Trophoblast cell (in vitro differentiated cells and primary cell): ENCODE results near the gene ITLN2.
"Not testable (repeated sequence)": the region's sequence is repeated elsewhere in the genome, so short reads cannot be mapped to it uniquely, and the experiment has no call there.

Experiments used
- DNase-seq, 2 donors: peaks; one replicate each; pipeline ENCODE4 v3.0.0-alpha.2; 2016
- H2AFZ ChIP-seq: 2 replicates; pipeline ENCODE4 v1.6.1; 2013; ENCODE audit warnings: low read length, moderate library complexity, mild to moderate bottlenecking; ENCODE audit not compliant: insufficient read depth, poor library complexity
- H2AK5ac ChIP-seq: 2 replicates; pipeline ENCODE4 v1.6.1; 2013; ENCODE audit warnings: mild to moderate bottlenecking, low read length
- H2BK120ac ChIP-seq: 2 replicates; pipeline ENCODE4 v1.6.1; 2013; ENCODE audit warnings: low read length, mild to moderate bottlenecking, moderate library complexity; ENCODE audit not compliant: insufficient read depth, poor library complexity
- H2BK12ac ChIP-seq: 2 replicates; pipeline ENCODE4 v1.6.1; 2013; ENCODE audit warnings: mild to moderate bottlenecking, low read length, moderate library complexity
- H2BK5ac ChIP-seq: 2 replicates; pipeline ENCODE4 v1.6.1; 2013; ENCODE audit warnings: low read length, low read depth, moderate library complexity, mild to moderate bottlenecking; ENCODE audit not compliant: poor library complexity
- H3K14ac ChIP-seq: 2 replicates; pipeline ENCODE4 v1.6.1; 2013; ENCODE audit warnings: mild to moderate bottlenecking, low read length
- H3K18ac ChIP-seq: 2 replicates; pipeline ENCODE4 v1.6.1; 2013; ENCODE audit warnings: mild to moderate bottlenecking, low read length
- H3K23ac ChIP-seq: 2 replicates; pipeline ENCODE4 v1.6.1; 2013; ENCODE audit warnings: low read length
- H3K27ac ChIP-seq: 2 replicates; pipeline ENCODE4 v1.5.1; 2013; ENCODE audit warnings: low read depth, mild to moderate bottlenecking, inconsistent platforms, low read length, moderate library complexity
- H3K27me3 ChIP-seq: 2 replicates; pipeline ENCODE4 v1.6.1; 2013; ENCODE audit warnings: inconsistent platforms, mild to moderate bottlenecking, low read length, moderate library complexity; ENCODE audit not compliant: insufficient read depth
- H3K36me3 ChIP-seq, 2 experiments: 1 replicate in 1 of 2; 2 replicates in 1 of 2; pipeline ENCODE4 v1.6.1; 2013; ENCODE audit warnings: low read length in 2 of 2, mild to moderate bottlenecking in 2 of 2, moderate library complexity in 1 of 2; ENCODE audit not compliant: insufficient read depth in 2 of 2, control insufficient read depth in 1 of 2
- H3K4ac ChIP-seq: 2 replicates; pipeline ENCODE4 v1.6.1; 2013; ENCODE audit warnings: low read depth, mild to moderate bottlenecking, low read length, moderate library complexity
- H3K4me1 ChIP-seq, 2 experiments: 1 replicate in 1 of 2; 2 replicates in 1 of 2; pipeline ENCODE4 v1.6.1; 2013; ENCODE audit warnings: low read length in 2 of 2, mild to moderate bottlenecking in 2 of 2, moderate library complexity in 1 of 2; ENCODE audit not compliant: insufficient read depth in 2 of 2, control insufficient read depth in 1 of 2
- H3K4me2 ChIP-seq: 2 replicates; pipeline ENCODE4 v1.6.1; 2013; ENCODE audit warnings: inconsistent platforms, mild to moderate bottlenecking, low read length, moderate library complexity
- H3K4me3 ChIP-seq: 2 replicates; pipeline ENCODE4 v1.5.1; 2013; ENCODE audit warnings: mild to moderate bottlenecking, low read depth, low read length, inconsistent platforms
- H3K79me1 ChIP-seq: one replicate; pipeline ENCODE4 v1.6.1; 2013; ENCODE audit warnings: low read length
- H3K79me2 ChIP-seq: 2 replicates; pipeline ENCODE4 v1.6.1; 2013; ENCODE audit warnings: low read length, mild to moderate bottlenecking; ENCODE audit not compliant: control insufficient read depth, insufficient read depth, poor library complexity
- H3K9ac ChIP-seq: 2 replicates; pipeline ENCODE4 v1.6.1; 2013; ENCODE audit warnings: mild to moderate bottlenecking, low read length
- H3K9me3 ChIP-seq: 2 replicates; pipeline ENCODE4 v1.6.1; 2013; ENCODE audit warnings: low read depth, mild to moderate bottlenecking, control low read depth, inconsistent platforms, low read length; ENCODE audit not compliant: insufficient read depth
- H4K12ac ChIP-seq: 2 replicates; pipeline ENCODE4 v1.6.1; 2013; ENCODE audit warnings: low read depth, mild to moderate bottlenecking, low read length, moderate library complexity
- H4K8ac ChIP-seq: 2 replicates; pipeline ENCODE4 v1.6.1; 2013; ENCODE audit warnings: low read depth, mild to moderate bottlenecking, low read length, moderate library complexity
- H4K91ac ChIP-seq: one replicate; pipeline ENCODE4 v1.6.1; 2013; ENCODE audit warnings: low read depth, mild to moderate bottlenecking, low read length, moderate library complexity
- WGBS: extraction: QIAGEN DNeasy Blood & Tissue Kit; methylation state at CpG from one replicate; pipeline ENCODE4 v1.1.7; 2013; ENCODE audit warnings: missing lambda C conversion rate; ENCODE audit not compliant: insufficient read length, insufficient coverage; ENCODE audit errors: extremely low coverage; 5-methylcytosine and 5-hydroxymethylcytosine counted together

Gene ITLN2

DNA sequence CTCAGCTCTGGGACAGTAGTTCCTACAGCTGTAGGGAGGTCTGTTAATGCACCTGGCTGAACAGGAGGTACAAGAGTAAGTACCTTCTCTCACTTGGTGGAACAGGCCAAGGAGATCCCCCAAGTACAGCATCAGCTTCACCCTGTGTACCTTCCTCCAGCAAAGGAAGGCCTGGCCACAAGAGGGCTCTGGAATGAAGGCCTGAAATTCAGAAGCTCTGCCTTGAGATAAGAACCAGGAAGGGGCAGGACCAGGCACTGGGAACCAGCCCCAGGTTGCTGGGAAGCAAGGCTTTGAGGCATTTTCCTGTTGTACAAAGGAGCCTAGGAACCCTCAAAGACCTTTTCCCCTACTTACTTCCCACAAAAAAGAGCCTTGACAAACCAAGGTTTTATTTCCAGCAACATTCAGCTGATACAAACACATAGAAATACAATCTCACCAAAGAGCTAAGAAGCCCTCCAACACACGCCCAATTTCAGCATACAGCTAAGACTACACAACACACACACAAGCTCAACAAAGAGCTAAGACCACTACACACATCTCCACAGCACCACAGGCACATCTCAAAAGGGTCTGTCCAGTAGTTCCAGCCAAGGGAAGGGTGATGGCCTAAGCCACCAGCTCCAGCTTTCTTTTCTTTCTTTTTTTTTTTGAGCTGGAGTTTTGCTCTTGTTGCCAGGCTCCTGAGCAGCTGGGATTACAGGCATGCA, 42.9 kb upstream of the ITLN2 start:
- no peak overlapping the region for H2BK5ac ChIP-seq
- H3K4me2 ChIP-seq: no peak overlapping the region
- WGBS: no CpG with 5 or more reads among the region's 1 CpG
- no peak overlapping the region for H3K9ac ChIP-seq
- no peak overlapping the region for H3K23ac ChIP-seq
- H4K8ac ChIP-seq: no peak overlapping the region
- no peaks in the 10 kb centered on the region for H3K79me1 ChIP-seq
- no peak overlapping the region for H3K4ac ChIP-seq
- no peak overlapping the region for H3K14ac ChIP-seq
- no peak overlapping the region for H3K18ac ChIP-seq
- H2AK5ac ChIP-seq: no peak overlapping the region
- H4K91ac ChIP-seq: no peak overlapping the region
- H4K12ac ChIP-seq: no peak overlapping the region
- H2BK120ac ChIP-seq: no peak overlapping the region
- no peak overlapping the region for H3K4me3 ChIP-seq
- H3K27me3 ChIP-seq: no peaks in the 10 kb centered on the region
- H2AFZ ChIP-seq: no peak overlapping the region
- no peaks in the 10 kb centered on the region for H3K79me2 ChIP-seq
- peak overlapping the region; percentile 55 for H3K27ac ChIP-seq
- H3K4me1 ChIP-seq: peaks cover 5 to 7% of the 10 kb centered on the region in 2 experiments
- H3K36me3 ChIP-seq: peaks cover 37 to 49% of the 10 kb centered on the region in 2 experiments
- no peaks in the 10 kb centered on the region for H3K9me3 ChIP-seq
- DNase-seq: peak; percentile 69
- H2BK12ac ChIP-seq: peak overlapping the region; percentile 10

DNA sequence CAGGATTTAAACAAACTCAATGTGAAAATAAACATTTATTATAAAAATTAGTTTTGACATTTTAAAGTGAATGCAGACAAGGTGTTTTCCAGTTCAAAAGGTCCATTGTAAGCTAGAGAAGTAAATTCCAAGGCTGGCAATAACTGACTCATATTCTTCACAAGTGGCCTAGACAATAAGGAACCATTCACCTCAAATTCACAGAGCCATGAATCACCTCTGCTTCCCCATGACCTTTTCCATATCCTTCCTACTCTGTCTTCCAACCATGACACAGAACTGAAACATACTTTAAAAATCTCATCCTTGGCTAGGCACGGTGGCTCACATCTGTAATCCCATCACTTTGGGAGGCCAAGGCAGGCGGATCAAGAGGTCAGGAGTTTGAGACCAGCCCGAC, 41.6 kb upstream of the ITLN2 start:
- Histone ChIP-seq H3K27me3 (no peaks in the 10 kb centered on the region), H2BK120ac (no peak overlapping the region), H2AK5ac (no peak overlapping the region), H4K12ac (no peak overlapping the region), H2BK12ac (no peak overlapping the region), H3K4ac (no peak overlapping the region), H3K9ac (no peak overlapping the region), H3K14ac (no peak overlapping the region), H3K36me3 (peaks cover 34 to 44% of the 10 kb centered on the region in 2 experiments), H3K79me2 (no peaks in the 10 kb centered on the region), H3K79me1 (no peaks in the 10 kb centered on the region), H3K18ac (no peak overlapping the region), H2AFZ (no peak overlapping the region), H3K4me2 (no peak overlapping the region), H3K4me1 (peaks cover 5 to 7% of the 10 kb centered on the region in 2 experiments), H4K91ac (no peak overlapping the region), H4K8ac (no peak overlapping the region), H2BK5ac (no peak overlapping the region), H3K27ac (no peak overlapping the region), H3K4me3 (no peak overlapping the region), H3K23ac (no peak overlapping the region), H3K9me3 (no peaks in the 10 kb centered on the region)
- DNase-seq: peak in 1 of 2 donors; percentile 28
- no CpG with 5 or more reads among the region's 3 CpGs for WGBS

DNA sequence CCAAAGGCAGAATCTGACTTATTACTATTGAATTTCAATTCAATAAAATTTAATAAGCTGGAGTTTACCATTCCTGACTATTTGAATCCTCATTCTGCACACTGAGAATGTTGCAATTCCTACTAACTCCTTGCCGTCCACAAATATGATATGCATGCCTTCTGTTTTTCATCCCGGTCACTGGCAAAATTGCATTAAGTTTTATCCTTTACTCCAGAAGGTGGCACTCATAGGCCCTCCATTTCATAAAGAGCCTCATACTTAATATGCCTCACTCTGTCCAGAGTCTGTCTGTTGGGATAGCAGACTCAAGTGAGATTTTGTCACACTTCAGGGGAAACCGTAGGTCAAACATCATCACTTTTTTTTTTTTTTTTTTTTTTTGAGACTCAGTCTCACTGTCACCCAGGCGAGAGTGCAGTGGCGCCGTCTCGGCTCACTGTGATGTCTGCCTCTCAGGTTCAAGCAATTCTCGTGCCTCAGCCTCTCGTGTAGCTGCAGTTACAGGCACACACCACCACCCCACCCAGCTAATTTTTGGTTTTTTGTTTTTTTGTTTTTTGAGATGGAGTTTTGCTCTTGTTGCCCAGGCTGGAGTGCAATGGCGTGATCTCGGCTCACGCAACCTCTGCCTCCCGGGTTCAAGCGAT, 39.1 kb upstream of the ITLN2 start:
- Histone ChIP-seq H4K12ac (no peak overlapping the region), H3K79me1 (no peaks in the 10 kb centered on the region), H2BK120ac (no peak overlapping the region), H2BK5ac (no peak overlapping the region), H3K23ac (no peak overlapping the region), H3K79me2 (no peaks in the 10 kb centered on the region), H3K4me1 (peaks cover 3 to 7% of the 10 kb centered on the region in 2 experiments), H3K9ac (no peak overlapping the region), H3K36me3 (peaks cover 9 to 19% of the 10 kb centered on the region in 2 experiments), H3K9me3 (no peaks in the 10 kb centered on the region), H3K14ac (no peak overlapping the region), H2BK12ac (no peak overlapping the region), H3K4me3 (no peak overlapping the region), H3K27ac (no peak overlapping the region), H4K91ac (no peak overlapping the region), H3K18ac (no peak overlapping the region), H3K4ac (no peak overlapping the region), H2AK5ac (no peak overlapping the region), H4K8ac (no peak overlapping the region), H3K27me3 (no peaks in the 10 kb centered on the region), H2AFZ (no peak overlapping the region), H3K4me2 (no peak overlapping the region)
- peak; percentile 44 to 82 for DNase-seq
- no CpG with 5 or more reads among the region's 14 CpGs for WGBS

DNA sequence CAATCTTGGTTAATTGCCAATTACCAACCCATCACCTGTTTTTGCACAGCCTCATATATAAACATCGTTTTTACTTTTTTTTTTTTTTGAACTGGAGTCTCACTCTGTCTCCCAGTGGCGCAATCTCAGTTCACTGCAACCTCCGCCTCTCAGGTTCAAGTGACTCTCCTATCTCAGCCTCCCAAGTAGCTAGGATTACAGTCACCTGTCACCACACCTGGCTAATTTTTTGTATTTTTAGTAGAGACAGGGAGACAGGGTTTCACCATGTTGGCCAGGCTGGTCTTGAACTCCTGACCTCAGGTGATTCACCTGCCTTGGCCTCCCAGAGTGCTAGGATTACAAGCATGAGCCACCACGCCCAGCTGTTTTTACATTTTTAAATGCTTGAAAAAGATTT, 37.4 kb upstream of the ITLN2 start:
- H3K18ac ChIP-seq: not testable (repeated sequence)
- WGBS: no CpG with 5 or more reads among the region's 4 CpGs

More for the DNA sequence above, 37.4 kb upstream of the ITLN2 start:
- not testable (repeated sequence) for H3K23ac ChIP-seq, H4K8ac ChIP-seq, H4K12ac ChIP-seq, H3K36me3 ChIP-seq, H2AFZ ChIP-seq, H3K9me3 ChIP-seq, H2BK12ac ChIP-seq, H3K27me3 ChIP-seq, H3K9ac ChIP-seq, H2BK5ac ChIP-seq, H3K4me1 ChIP-seq, H4K91ac ChIP-seq, H3K14ac ChIP-seq, H3K4ac ChIP-seq, H3K27ac ChIP-seq, H3K79me2 ChIP-seq, H2AK5ac ChIP-seq, H2BK120ac ChIP-seq, H3K4me3 ChIP-seq, H3K4me2 ChIP-seq, H3K79me1 ChIP-seq
- peak; percentile 57 to 71 for DNase-seq
